CD4-positive, alpha-beta T cell treated with Interleukin-6 at 100 ng/mL for 8 hours (primary cell): ENCODE results near the gene SPAG5.

Experiments used
- DNase-seq: peaks from one replicate; pipeline ENCODE4 v3.0.0-alpha.2; 2020; ENCODE audit warnings: mixed read lengths, low spot score

SPAG5 gene

DNA sequence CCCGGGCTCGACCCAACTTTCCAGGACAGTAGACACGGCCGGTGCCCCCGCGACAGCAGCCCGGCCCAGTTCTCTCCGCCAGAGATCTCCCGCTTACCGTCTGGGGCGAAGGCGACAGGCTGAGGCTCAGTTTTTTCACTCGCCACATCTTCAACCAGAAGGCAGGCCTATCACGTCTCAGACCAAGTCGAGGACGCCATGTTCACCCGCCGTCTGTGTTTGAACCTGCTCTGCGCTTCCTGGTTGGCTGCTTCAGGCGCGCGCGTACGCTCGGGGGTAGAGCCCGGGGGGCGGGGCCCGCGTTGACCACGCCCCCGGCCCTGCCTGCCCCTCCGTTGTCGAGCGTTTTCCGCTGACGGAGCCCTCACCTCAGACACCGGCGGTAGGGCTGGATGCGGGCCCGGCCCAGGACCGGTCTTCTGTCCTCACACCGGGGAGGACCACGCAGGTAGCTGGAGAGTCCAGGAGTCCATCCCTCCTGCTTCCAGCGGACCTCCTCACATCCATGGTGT is at the start of gene SPAG5:
Gene SPAG5, minus strand, starts transcription at position 227 of the 512 bp plus-strand sequence. Its CDS starts 79 bp downstream, at position 148.
- peak; percentile 94 for DNase-seq

DNA sequence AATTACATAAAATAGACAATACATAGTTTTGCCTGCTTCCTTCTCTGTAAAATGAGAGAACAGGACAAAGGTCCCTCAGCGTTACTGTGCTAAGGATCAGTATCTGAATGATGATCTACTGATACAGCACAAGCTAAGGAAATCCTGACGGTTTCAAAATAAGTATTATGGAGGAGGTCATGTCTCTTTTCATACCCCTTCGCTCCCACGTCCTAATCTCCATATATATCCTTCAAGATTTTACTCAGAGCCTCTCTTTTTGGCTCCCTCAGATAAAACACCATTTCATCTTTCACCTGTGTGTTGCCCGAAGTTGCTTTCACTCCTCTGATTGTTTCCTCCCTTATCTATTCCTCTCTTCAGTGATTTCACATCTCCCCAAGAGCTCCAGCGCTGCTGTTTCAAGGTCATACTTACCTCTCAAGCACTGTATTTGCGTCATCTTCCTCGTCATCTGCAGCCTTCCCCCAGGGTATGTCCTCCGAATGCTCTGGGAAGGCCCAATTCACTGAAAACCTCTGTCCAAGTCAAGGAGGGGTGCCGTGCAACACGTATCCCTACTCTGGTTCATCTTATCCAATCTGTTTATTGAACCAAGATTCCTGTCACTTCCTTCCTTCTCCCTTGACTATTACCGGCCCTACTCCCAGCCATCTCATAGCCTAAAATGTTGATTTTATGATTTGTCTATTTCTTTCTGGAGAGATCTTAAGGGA is 47.4 kb upstream of the SPAG5 start:
- no peak for DNase-seq

DNA sequence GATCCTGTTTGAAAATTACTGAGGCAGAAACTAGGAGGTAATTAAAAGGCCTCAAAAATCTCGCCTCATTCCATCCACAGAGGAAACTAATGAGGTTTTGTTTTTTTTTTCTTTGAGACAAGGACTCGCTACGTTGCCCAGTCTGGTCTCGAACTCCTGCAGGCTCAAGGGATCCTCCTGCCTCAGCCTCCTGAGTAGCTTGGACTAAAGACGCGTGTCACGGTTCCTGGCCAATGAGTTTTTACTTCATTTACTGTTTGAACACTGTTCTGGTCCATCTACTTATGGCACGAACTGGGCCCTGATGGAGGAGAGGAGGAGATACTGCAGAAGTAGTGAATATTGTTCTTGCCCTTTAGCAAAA is 46.7 kb upstream of the SPAG5 start:
- no peak for DNase-seq

DNA sequence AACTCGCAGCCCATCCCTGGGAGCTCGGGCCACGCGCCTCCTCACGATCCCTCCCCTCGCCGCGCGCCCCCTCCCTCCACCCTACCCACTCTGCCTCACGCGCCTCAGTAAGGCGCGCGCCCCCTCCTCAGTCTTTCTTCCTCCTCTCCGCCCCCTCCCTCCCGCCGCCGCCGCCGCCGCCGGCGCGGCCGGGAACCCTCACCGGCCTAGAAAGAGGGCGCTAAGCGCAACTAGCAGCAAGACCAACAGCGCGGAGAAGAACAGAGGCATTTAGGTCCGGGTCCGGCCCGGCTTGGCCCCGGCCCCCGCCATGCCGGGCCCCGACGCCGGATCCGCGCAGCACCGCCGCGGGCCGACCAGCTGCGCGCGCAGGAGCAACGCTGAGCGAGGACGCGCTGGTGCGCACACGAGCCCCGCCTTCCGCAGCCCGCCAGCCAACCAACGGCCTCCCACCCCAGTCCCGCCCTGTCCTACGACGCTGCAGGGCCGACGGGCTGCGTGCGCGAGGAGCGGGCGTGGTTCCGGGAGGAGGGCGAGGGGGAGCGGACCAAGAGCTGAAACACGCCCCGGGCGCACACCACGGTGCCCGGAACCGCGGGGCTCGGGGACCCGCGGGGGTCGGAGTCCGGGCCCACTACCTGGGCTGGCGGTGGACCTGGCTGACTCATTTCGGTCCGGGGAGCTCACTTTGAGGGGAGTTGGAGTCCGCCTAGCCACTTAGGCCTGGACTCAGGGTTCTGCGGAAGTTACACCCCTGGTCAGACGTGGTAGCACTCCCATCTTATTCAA is 46.2 kb upstream of the SPAG5 start, which contains the start of gene BLTP2:
Gene BLTP2, minus strand, starts transcription at position 372 of the 789 bp plus-strand sequence. Its CDS starts 102 bp downstream, at position 270.
- peak; percentile 96 for DNase-seq

- no peak for DNase-seq
Observed at GRCh38 chr17:28643983-28644786, 45.4 kb upstream of the SPAG5 start.

DNA sequence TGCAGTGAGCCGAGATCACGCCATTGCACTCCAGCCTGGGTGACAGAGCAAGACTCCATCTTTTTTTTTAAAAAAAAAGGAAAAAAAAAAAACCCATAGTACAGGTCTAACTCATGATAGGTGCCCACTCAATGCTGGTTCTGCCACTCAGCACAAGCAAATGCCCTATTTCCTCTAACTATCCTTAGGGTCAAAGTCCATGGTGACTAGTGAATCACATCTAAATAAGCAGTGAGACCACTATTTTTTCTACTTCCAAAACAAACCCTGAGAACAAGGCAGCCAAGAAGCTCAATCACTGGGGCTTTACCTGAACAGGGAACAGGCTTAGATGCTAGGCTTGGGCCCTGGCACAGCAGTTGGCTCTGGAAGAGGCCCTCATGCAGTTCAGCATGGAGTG is 42.8 kb upstream of the SPAG5 start:
- no peak for DNase-seq

DNA sequence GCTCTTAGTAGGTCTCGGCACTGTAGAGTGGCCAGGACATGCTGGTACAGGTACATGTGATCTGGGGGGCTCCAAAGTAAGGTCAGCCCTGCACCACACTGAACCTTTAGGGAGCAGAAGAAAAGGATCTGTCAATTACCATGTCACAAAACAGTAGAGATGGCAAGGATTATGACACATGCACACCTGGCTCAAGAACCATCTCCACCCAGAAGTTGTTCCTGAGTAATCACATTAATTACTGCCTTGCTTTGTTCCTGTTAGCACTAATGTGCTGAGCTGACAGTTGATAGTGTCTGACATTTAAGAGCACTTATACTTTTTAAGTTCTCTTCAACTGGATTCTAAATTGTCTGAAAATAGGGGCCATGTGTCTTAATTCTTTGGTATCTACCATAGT is 36.7 kb upstream of the SPAG5 start:
- DNase-seq = no peak

DNA sequence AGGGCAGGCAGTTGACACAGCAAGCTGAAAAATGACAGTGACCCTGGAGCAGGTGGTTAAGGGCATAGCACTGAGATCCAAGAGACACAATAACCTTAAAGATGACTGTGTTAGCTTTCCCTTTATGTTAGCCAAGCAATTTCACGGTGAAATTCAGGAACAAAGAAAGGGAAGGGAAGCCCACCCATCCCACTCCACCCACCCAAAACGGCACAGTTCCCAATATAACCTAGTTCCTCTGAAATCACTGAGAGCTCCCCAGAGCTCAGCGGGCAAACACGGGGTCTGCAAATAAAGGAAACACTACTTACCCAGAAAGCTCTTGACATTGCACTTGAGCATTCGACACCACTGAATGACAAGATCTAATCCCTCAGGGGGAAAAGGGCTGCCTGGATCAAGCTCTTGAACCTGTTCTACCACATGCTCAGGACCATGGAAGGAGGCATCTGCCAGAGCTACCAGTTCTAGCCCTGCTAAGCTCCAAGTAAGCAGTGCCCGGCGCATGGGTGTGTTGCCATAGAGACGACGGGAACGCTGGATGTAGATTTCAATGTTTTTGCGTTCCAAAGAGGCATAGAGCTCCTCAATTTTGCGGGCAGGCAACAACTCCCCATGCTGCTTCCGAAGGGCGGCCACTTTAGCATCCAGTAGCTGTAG is 35.5 kb upstream of the SPAG5 start:
- DNase-seq = no peak

- no peak for DNase-seq
Observed at GRCh38 chr17:28626818-28627217, 28.0 kb upstream of the SPAG5 start.

DNA sequence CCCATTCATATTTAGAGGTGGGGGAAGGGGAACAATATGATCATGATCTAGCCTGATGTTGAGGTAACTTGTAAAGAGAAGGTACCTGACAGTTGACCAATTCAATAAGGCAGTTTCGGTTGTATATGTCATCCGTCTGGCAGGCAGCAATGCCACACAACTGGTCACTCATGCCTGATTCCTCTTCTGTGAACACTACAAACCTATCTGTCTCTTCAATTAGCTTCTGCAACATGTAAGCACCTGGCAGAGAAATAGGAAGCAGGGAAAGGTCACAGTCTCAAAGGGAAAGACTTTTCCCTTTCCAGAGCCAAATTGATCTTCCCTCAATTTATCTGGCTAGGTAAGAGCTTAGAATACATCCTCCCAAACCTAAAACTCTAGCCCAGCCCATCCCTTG is 25.3 kb upstream of the SPAG5 start:
- DNase-seq = no peak

GRCh38 chr17:28623696-28624095 is 24.9 kb upstream of the SPAG5 start:
- no peak for DNase-seq

DNA sequence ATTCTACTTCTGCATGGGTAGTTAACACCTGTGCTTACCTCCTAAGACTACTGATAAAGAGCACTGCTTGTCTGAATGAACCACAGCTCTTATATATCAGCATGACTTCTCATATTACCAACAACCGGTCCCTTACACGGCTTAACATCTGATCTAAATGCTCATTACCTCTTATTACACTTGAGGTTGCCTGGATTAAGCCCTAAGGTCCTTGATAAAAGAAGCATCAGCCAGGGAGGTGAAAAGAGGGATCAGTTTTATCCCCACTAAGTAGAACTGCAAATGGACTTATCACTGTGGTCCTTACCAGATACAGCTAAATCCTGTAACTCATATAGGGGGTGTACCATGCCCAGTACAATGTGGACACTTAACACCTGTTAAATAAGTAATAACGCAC is 23.4 kb upstream of the SPAG5 start:
- no peak for DNase-seq

- no peak for DNase-seq
Observed at GRCh38 chr17:28620010-28620409, 21.2 kb upstream of the SPAG5 start.

DNA sequence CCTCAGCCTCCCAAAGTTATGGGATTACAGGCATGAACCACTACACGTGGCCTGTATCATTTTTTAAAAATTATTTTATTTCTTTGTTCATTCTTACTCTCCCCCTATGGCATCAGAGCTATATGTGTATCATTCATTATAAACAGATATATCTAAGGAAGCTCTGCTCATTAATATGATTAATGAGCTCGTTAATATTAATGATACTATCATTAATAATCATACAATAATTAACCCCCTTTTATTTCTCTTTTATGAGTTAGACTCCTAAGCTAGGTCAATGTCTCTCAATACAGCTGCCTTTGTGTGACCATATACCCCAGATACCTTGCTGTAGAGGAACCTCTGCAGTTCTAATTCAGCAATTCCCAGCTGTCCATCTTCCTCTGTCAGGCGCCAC is 19.6 kb upstream of the SPAG5 start:
- no peak for DNase-seq

DNA sequence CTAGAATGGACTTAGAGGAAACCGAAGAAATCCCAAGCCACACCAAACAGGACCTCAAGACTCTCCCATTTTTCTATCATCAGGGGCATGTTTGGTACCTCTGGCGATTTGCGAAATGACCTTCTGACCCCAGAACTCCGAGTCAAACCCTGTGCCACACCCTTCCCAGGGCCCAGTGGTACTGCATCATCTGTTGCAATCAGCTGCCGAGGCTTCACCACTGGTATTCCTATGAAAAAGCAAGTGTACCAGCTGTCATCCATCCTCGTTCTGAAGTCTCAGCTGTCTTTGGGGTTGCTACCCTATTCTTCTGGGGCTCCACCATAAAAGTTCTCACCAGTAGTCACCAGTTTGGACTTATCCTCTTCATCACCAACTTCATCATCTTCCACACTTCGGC is 17.5 kb upstream of the SPAG5 start:
- DNase-seq = no peak

- DNase-seq = no peak
Observed at GRCh38 chr17:28615260-28615940, 16.6 kb upstream of the SPAG5 start.

DNA sequence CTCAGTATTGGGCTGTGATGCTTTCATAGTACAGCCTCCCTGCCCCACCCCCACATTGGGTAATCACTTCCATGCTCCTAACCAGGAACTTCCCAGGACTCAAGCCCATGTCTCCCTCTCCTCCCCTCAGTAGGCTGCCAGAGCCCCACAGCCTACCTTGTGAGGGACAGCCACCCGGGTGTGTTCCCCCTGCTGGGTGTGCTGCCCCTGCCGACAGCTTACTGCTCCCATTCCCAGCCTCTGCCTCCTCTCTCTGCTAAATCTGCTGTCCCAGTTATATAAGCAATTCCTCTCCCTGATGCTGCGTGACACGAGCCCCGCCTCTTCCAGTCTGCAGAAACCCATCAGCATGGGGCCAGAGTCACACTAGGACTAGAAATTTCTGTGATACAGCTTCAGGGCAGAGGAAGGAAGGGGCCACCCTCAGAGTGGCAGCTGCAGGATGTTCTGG is 15.1 kb upstream of the SPAG5 start, which contains the start of gene RSKR:
Gene RSKR, minus strand, starts transcription at position 255 of the 451 bp plus-strand sequence. Its CDS starts 24 bp downstream, at position 231.
- DNase-seq = no peak

- peak; percentile 32 for DNase-seq
Observed at GRCh38 chr17:28612936-28613872, 14.4 kb upstream of the SPAG5 start.

DNA sequence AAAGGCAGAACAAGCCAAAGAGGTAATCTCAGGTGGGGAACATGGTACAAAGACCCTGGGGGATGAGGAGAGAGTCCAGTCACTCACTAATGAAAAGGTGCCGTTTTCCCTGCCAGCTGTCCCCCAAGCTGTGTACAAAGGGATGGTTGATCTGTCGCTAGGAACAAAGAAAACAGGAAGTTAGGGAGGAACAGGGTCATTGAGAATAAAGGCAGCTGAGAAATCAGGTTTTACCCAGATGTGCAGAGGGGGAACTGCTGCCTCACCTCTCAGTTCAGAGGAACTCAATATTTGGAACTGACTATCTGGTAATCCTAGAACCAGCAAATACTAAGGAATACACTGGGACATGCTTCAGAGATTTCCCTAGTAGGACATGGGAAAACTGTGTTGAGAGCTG is 13.7 kb upstream of the SPAG5 start:
- no peak for DNase-seq

DNA sequence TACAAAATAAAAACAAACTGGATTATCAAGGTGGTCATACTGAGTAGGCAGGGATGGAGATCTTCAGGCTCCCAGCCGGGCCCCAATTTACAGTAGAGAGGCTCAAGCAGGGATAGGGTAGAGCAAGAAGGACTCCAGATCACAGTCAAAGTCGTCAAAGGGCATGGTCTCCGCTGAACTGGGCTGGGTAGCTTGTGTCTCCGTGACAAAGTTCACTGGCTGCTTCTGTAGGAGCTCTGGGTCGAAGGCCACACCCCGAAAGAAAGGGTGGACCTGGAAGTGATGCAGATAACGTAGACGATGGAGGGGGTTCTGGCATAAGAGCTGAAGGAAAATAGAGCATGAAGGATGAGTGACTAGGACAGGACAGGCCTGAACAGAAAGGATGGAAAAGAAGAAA is 11.6 kb upstream of the SPAG5 start:
- DNase-seq = no peak
